HL-60 (cell line): Measurements from ENCODE around the gene SDF2L1.

ENCODE experiments used
- GABPA ChIP-seq: IDR thresholded peaks from 2 replicates; pipeline ENCODE4 v1.6.1; 2012; ENCODE audit warnings: low read depth
- POLR2AphosphoS5 ChIP-seq: IDR thresholded peaks from 2 replicates; pipeline ENCODE4 v1.6.1; 2012; ENCODE audit warnings: low read depth
- TF ChIP-seq, protein P1 (sequence below): IDR thresholded peaks from one replicate; pipeline ENCODE4 v1.5.1; 2011; ENCODE audit warnings: low read length, control low read depth, inconsistent platforms; ENCODE audit not compliant: insufficient read depth

DNA sequence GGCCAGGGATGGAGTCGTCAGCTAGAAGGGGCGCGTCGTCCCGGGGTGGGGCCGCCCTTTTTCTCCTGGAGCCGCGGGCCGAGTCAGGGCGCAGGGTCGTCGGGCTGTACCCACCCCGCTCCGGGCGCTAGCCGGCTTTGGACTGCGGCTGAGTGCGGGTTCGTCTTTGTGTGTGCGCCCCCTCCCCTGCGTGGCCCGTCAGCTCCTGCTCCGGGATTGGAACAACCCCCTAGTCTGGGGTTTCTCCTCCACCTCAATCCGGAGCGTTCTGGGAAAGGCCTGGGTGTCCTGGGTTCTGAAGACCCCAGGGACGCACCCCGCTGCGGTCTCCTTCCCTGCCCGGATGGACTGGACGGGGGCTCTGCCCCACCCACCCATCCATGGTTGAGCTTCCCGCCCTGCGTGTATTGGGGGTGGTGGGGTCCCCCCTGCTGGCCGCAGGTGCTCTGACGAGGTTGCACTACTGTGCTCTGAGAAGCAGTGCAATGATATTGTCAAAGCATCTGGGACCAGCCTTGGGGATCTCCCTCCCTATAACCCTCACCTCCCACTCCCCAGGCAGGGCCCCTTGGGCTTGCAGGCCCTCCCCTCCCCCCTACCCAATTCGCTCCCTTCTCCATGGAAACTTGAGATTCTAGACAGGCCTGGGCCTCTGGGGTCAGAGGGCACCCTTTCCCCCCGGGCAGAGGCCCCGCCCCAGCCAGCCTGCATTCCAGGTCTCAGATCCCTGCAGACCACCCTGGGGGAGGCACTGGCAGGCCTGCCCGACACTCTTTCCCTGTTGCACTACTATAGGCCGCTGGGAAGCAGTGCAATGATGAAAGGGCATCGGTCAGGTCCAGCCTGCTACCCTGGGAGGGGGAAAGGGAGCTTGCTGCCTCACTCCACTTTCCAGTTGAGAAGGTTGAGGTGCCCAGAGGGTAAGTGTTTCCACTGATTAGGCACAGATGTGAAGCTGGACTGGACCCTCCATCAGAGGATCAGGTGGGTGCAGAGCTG lies 10.7 kb downstream of the SDF2L1 start:
- TF ChIP-seq, protein P1, sequence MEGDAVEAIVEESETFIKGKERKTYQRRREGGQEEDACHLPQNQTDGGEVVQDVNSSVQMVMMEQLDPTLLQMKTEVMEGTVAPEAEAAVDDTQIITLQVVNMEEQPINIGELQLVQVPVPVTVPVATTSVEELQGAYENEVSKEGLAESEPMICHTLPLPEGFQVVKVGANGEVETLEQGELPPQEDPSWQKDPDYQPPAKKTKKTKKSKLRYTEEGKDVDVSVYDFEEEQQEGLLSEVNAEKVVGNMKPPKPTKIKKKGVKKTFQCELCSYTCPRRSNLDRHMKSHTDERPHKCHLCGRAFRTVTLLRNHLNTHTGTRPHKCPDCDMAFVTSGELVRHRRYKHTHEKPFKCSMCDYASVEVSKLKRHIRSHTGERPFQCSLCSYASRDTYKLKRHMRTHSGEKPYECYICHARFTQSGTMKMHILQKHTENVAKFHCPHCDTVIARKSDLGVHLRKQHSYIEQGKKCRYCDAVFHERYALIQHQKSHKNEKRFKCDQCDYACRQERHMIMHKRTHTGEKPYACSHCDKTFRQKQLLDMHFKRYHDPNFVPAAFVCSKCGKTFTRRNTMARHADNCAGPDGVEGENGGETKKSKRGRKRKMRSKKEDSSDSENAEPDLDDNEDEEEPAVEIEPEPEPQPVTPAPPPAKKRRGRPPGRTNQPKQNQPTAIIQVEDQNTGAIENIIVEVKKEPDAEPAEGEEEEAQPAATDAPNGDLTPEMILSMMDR: no peak
- no peak for TF ChIP-seq POLR2AphosphoS5
- TF ChIP-seq GABPA: no peak
